ENCODE data around the gene FOXG1.

Gene FOXG1

GRCh38 chr14:28766469-28766955 lies at the start of gene FOXG1:
FOXG1 (plus strand) TSS chr14:28766787; CDS start chr14:28767280, 493 bp downstream.
- H3K4me3 ChIP-seq (ENCODE audit: low read depth, low read length) = peak within 1 kb of the TSS; percentile 4
- no peak for DNase-seq (ENCODE audit: low read depth)

GRCh38 chr14:28719130-28719529 lies 47.5 kb upstream of the FOXG1 start:
- TF ChIP-seq CTCF (conservative IDR thresholded peaks at IDR 0.05; ENCODE audit: low read depth, low read length) = no peak
- DNase-seq (ENCODE audit: low read depth) = no peak
- no peak overlapping the region for H3K4me3 ChIP-seq (ENCODE audit: low read depth, low read length)

More at GRCh38 chr14:28766469-28766955, at the start of gene FOXG1:
- TF ChIP-seq CTCF (conservative IDR thresholded peaks at IDR 0.05; ENCODE audit: low read depth, low read length) = no peak

- TF ChIP-seq CTCF (conservative IDR thresholded peaks at IDR 0.05; ENCODE audit: low read depth, low read length) = no peak
- H3K4me3 ChIP-seq (ENCODE audit: low read depth, low read length) = no peak overlapping the region
- no peak for DNase-seq (ENCODE audit: low read depth)
These were observed 35.2 kb upstream of the FOXG1 start for GRCh38 chr14:28731358-28731757.

- H3K4me3 ChIP-seq (ENCODE audit: low read depth, low read length) = no peak overlapping the region
- DNase-seq (ENCODE audit: low read depth) = no peak
- TF ChIP-seq CTCF (conservative IDR thresholded peaks at IDR 0.05; ENCODE audit: low read depth, low read length) = no peak
These were observed 24.3 kb upstream of the FOXG1 start for GRCh38 chr14:28742171-28742846.

- no peak for DNase-seq (ENCODE audit: low read depth)
- no peak for TF ChIP-seq CTCF (conservative IDR thresholded peaks at IDR 0.05; ENCODE audit: low read depth, low read length)
These were observed 22.5 kb upstream of the FOXG1 start for GRCh38 chr14:28744126-28744525.

GRCh38 chr14:28745176-28745575 lies 21.4 kb upstream of the FOXG1 start:
- DNase-seq (ENCODE audit: low read depth) = no peak
- H3K4me3 ChIP-seq (ENCODE audit: low read depth, low read length) = no peak overlapping the region
- no peak for TF ChIP-seq CTCF (conservative IDR thresholded peaks at IDR 0.05; ENCODE audit: low read depth, low read length)

More at GRCh38 chr14:28744126-28744525, 22.5 kb upstream of the FOXG1 start:
- no peak overlapping the region for H3K4me3 ChIP-seq (ENCODE audit: low read depth, low read length)

- no peak for DNase-seq (ENCODE audit: low read depth)
- TF ChIP-seq CTCF (conservative IDR thresholded peaks at IDR 0.05; ENCODE audit: low read depth, low read length) = no peak
- H3K4me3 ChIP-seq (ENCODE audit: low read depth, low read length) = no peak overlapping the region
These were observed 20.3 kb upstream of the FOXG1 start for GRCh38 chr14:28746247-28746646.

Data from choroid plexus epithelial cell (primary cell).